Glomerular visceral epithelial cell (primary cell): ENCODE measurements around the gene NUP214.
"Not testable (repeated sequence)": the region's sequence is repeated elsewhere in the genome, so short reads cannot be mapped to it uniquely, and the experiment has no call there.

ENCODE experiments used
- DNase-seq: peaks from one replicate; pipeline ENCODE4 v3.0.0-alpha.2; 2016; ENCODE audit errors: extremely low spot score

NUP214 gene

GRCh38 chr9:131096269-131097125 lies 28.9 kb upstream of the NUP214 start, which contains the start of gene AIF1L:
AIF1L (plus strand) TSS chr9:131096531; CDS start chr9:131096630, 99 bp downstream.
- peak; percentile 60 for DNase-seq

GRCh38 chr9:131097126-131097947 lies 28.0 kb upstream of the NUP214 start:
- DNase-seq, result no peak

GRCh38 chr9:131097948-131098278 lies 27.5 kb upstream of the NUP214 start:
- no peak for DNase-seq

GRCh38 chr9:131098391-131099101 lies 26.8 kb upstream of the NUP214 start:
- DNase-seq, result peak; percentile 69

- no peak for DNase-seq
These were observed 26.2 kb upstream of the NUP214 start for GRCh38 chr9:131099102-131099606.

GRCh38 chr9:131099845-131100244 lies 25.5 kb upstream of the NUP214 start:
- not testable (repeated sequence) for DNase-seq

GRCh38 chr9:131100445-131100844 lies 24.9 kb upstream of the NUP214 start:
- DNase-seq, result peak; percentile 57

GRCh38 chr9:131101207-131101964 lies 24.0 kb upstream of the NUP214 start:
- no peak for DNase-seq

GRCh38 chr9:131103024-131103423 lies 22.4 kb upstream of the NUP214 start:
- no peak for DNase-seq

- DNase-seq, result no peak
These were observed 21.9 kb upstream of the NUP214 start for GRCh38 chr9:131103535-131103934.

GRCh38 chr9:131104016-131104740 lies 21.2 kb upstream of the NUP214 start:
- no peak for DNase-seq

GRCh38 chr9:131105952-131106351 lies 19.4 kb upstream of the NUP214 start:
- no peak for DNase-seq

- no peak for DNase-seq
These were observed 17.6 kb upstream of the NUP214 start for GRCh38 chr9:131107760-131108159.

- DNase-seq, result peak; percentile 96
These were observed 14.1 kb upstream of the NUP214 start for GRCh38 chr9:131111186-131111853.

GRCh38 chr9:131111854-131112311 lies 13.5 kb upstream of the NUP214 start:
- peak; percentile 15 for DNase-seq

GRCh38 chr9:131112374-131113154 lies 12.8 kb upstream of the NUP214 start:
- peak; percentile 65 for DNase-seq

GRCh38 chr9:131113655-131114054 lies 11.7 kb upstream of the NUP214 start:
- no peak for DNase-seq

- DNase-seq, result no peak
These were observed 11.3 kb upstream of the NUP214 start for GRCh38 chr9:131114084-131114535.

- DNase-seq, result not testable (repeated sequence)
These were observed 10.0 kb upstream of the NUP214 start for GRCh38 chr9:131115360-131115742.
